ENCODE data around the gene CDH13. TPM values are rescaled to one million over a fixed set of nuclear protein-coding genes. Genes with fewer than 3 reads are reported as not detected.

Gene CDH13
- total RNA-seq, 4 donors from 2014 or later = 3.1 to 13.5 (median 8.9) TPM

DNA sequence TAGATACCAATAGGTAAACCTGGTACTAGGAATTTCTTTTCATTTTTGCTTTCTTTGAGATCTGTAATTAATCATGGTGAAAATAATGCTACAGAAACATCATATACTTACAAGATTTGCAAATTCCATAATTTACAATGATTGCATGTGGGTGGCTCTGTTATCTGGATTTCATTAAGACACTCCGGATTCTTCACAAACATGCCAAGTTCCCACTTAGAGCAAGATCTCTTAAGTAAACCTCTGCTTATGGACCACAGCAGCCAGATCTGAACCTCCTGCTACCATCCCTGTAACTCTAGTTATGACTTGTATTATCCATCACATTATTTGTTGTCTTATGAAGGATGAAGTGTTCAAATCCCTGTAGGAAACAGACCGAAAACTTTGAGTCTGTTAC lies 424.7 kb downstream of the CDH13 start:
- no peak for DNase-seq (ENCODE audit: extremely low spot score)
- H3K4me3 ChIP-seq = no peak overlapping the region
- WGBS = 73% methylated on average over 2 of the region's 2 CpGs
- no peaks in the 10 kb centered on the region for H3K27me3 ChIP-seq
- H3K9me3 ChIP-seq = peaks cover 0 to 5% (median 0%) of the 10 kb centered on the region in 4 donors
- H3K36me3 ChIP-seq = no peaks in the 10 kb centered on the region
- TF ChIP-seq POLR2AphosphoS5 (IDR thresholded peaks at IDR 0.05) (no peak), EP300 (IDR thresholded peaks at IDR 0.05) (no peak), CTCF (IDR thresholded peaks at IDR 0.05) (no peak), POLR2A (IDR thresholded peaks at IDR 0.05; ENCODE audit: low read depth) (no peak)
- H3K4me1 ChIP-seq = no peaks in the 10 kb centered on the region
- intact Hi-C loops (cut with DNase I) = no loop called here
- H3K27ac ChIP-seq (replicated peaks in 1 of 4) = no peak overlapping the region

DNA sequence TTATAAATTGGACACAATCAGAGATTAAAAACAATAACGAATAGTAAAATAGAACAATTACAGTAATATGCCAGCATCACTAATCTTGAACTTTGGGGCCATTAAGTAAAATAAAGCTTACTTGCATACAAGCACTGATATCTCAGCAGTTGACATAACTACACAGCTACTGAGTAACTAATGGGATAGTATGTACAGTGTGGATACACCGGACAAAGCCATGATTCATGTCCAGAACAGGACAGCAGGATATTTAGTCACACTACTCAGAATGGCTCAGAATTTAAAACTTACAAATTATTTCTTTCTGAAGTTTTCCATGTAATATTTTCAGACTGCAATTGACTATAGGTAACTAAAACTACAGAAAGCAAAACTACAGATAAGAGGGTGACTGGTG lies 427.5 kb downstream of the CDH13 start:
- Histone ChIP-seq H3K27ac (replicated peaks in 1 of 4) (no peak overlapping the region), H3K4me1 (no peaks in the 10 kb centered on the region), H3K4me3 (no peak overlapping the region), H3K9me3 (peaks cover 0 to 5% (median 0%) of the 10 kb centered on the region in 4 donors), H3K27me3 (no peaks in the 10 kb centered on the region), H3K36me3 (no peaks in the 10 kb centered on the region)
- no peak for DNase-seq (ENCODE audit: extremely low spot score)
- 78% methylated on average over 2 of the region's 2 CpGs for WGBS
- intact Hi-C loops (cut with DNase I) = no loop called here
- no peak for TF ChIP-seq EP300 (IDR thresholded peaks at IDR 0.05)
- no peak for TF ChIP-seq CTCF (IDR thresholded peaks at IDR 0.05)
- TF ChIP-seq POLR2AphosphoS5 (IDR thresholded peaks at IDR 0.05) = no peak
- no peak for TF ChIP-seq POLR2A (IDR thresholded peaks at IDR 0.05; ENCODE audit: low read depth)

DNA sequence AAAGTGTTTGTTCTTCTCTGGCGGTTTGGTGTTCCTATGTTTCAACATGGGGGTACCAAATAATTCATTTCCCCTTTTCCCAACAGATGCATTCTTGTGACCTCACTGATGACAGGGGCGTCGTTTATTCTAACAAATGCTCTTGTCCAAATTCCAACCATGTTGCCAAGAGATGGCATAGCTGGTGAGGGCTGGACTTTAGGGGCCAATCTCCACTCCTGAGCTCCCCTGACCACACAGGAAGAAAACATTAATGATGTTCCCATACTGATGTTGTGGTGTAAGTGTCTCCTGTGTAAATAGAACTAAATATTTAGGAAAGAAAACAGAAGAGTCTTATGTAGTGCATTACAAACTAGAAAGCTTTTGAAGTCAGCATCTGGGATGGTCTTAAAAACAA lies 431.6 kb downstream of the CDH13 start:
- TF ChIP-seq CTCF (IDR thresholded peaks at IDR 0.05) = no peak
- TF ChIP-seq POLR2A (IDR thresholded peaks at IDR 0.05; ENCODE audit: low read depth) = no peak
- TF ChIP-seq POLR2AphosphoS5 (IDR thresholded peaks at IDR 0.05) = no peak
- intact Hi-C loops (cut with DNase I) = no loop called here
- H3K9me3 ChIP-seq = no peaks in the 10 kb centered on the region
- H3K27me3 ChIP-seq = no peaks in the 10 kb centered on the region
- DNase-seq (ENCODE audit: extremely low spot score) = no peak
- no peaks in the 10 kb centered on the region for H3K36me3 ChIP-seq
- no peaks in the 10 kb centered on the region for H3K4me1 ChIP-seq
- no peak overlapping the region for H3K27ac ChIP-seq (replicated peaks in 1 of 4)
- H3K4me3 ChIP-seq = no peak overlapping the region
- WGBS = 41% methylated on average over 3 of the region's 3 CpGs

DNA sequence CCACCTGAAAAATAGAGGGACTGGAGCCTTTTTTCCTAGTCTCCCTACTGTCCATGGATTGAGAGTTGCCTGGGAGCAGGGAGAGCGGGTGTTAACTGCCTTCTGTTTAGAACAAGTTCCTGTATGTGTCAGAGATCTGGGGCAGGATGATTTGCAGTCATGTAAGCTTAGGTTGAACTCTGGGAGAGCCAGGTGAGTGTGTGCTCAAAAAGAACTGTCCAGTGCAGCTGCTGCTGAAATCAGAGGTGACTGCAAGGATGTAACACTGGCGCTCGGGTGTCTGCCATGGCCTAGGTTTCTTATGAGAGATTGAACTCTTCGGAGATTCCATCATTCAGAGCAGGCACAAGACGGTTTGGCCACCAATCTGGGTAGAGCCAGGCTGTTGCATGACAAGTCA lies 432.5 kb downstream of the CDH13 start:
- Histone ChIP-seq H3K4me1 (peaks cover 0 to 4% (median 0%) of the 10 kb centered on the region in 4 donors), H3K4me3 (no peak overlapping the region), H3K27me3 (no peaks in the 10 kb centered on the region), H3K9me3 (no peaks in the 10 kb centered on the region), H3K27ac (replicated peaks in 1 of 4) (no peak overlapping the region), H3K36me3 (no peaks in the 10 kb centered on the region)
- WGBS = 76% methylated on average over 4 of the region's 5 CpGs
- no peak for DNase-seq (ENCODE audit: extremely low spot score)
- TF ChIP-seq CTCF (IDR thresholded peaks at IDR 0.05) = no peak
- TF ChIP-seq EP300 (IDR thresholded peaks at IDR 0.05) = no peak
- TF ChIP-seq POLR2A (IDR thresholded peaks at IDR 0.05; ENCODE audit: low read depth) = no peak
- no peak for TF ChIP-seq POLR2AphosphoS5 (IDR thresholded peaks at IDR 0.05)
- intact Hi-C loops (cut with DNase I) = no loop called here

DNA sequence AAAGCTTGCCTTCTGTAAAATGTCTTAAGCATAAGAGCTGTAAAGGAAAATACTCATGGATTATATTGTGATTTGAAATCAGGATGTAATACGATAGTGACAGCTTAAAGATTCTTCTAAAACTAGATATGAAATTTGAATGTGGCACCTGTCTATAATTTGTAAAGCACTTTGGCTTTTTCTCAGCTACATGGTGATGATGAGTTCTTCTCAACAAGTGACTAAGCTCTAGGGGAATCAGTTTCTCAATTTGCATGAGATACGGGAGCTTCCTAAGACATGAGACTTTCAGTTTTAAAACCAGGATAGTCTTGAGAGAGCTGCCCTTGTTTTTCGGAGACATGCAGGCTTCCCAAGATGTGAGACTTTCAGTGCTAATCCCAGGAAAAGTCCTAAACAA lies 439.2 kb downstream of the CDH13 start:
- Histone ChIP-seq H3K9me3 (no peaks in the 10 kb centered on the region), H3K4me3 (no peak overlapping the region), H3K4me1 (peaks cover 0 to 5% (median 0%) of the 10 kb centered on the region in 4 donors), H3K27me3 (no peaks in the 10 kb centered on the region), H3K27ac (replicated peaks in 1 of 4) (no peak overlapping the region), H3K36me3 (no peaks in the 10 kb centered on the region)
- DNase-seq (ENCODE audit: extremely low spot score) = no peak
- WGBS = 96% methylated on average over 3 of the region's 3 CpGs
- TF ChIP-seq POLR2A (IDR thresholded peaks at IDR 0.05; ENCODE audit: low read depth) = no peak
- no peak for TF ChIP-seq CTCF (IDR thresholded peaks at IDR 0.05)
- no peak for TF ChIP-seq EP300 (IDR thresholded peaks at IDR 0.05)
- no peak for TF ChIP-seq POLR2AphosphoS5 (IDR thresholded peaks at IDR 0.05)
- intact Hi-C loops (cut with DNase I) = no loop called here

Measured in esophagus muscularis mucosa (tissue), 4 donors.